AG04449 (cell line): ENCODE measurements around the gene DACT1.

Source experiments
- CTCF ChIA-PET: fragments of 350-600 bp; formaldehyde crosslinking; extraction: SDS; loops from one replicate; lab custom pipeline; 2021; ENCODE audit warnings: antibody characterized with exemption; lab: Yijun Ruan, JAX
- POLR2A ChIA-PET: fragments of 400-600, 350-600 bp; formaldehyde crosslinking; extraction: SDS; loops from one replicate; lab custom pipeline; 2020; ENCODE audit warnings: antibody characterized with exemption, inconsistent platforms; lab: Yijun Ruan, JAX
- DNase-seq: peaks from one replicate; pipeline ENCODE4 v3.0.0-alpha.2; 2010; ENCODE audit warnings: low read depth, low spot score
- H3K4me3 ChIP-seq: 2 replicates; pipeline ENCODE4 v1.5.1; 2011; ENCODE audit warnings: low read depth, mild to moderate bottlenecking, control low read depth, low read length
- CTCF ChIP-seq: IDR thresholded peaks from one replicate; pipeline ENCODE4 v1.5.1; 2011; ENCODE audit warnings: mild to moderate bottlenecking, moderate library complexity, low read length, control low read depth, inconsistent platforms; ENCODE audit not compliant: insufficient read depth; ENCODE audit errors: missing control alignments

Gene DACT1

GRCh38 chr14:58690801-58691516, 53.2 kb downstream of the DACT1 start:
- ChIA-PET POLR2A (no interaction called here), CTCF (no interaction called here)

GRCh38 chr14:58693048-58693447, 55.3 kb downstream of the DACT1 start:
- no peak for DNase-seq
- ChIA-PET POLR2A (no interaction called here), CTCF (interaction anchor here (1.2 to 1.8 kb wide), 2 partner anchors 10 to 19 kb away, joined by 3 to 4 read pairs; no protein-coding TSS in a partner anchor)
- no peak for TF ChIP-seq CTCF
- no peak overlapping the region for H3K4me3 ChIP-seq

More at GRCh38 chr14:58690801-58691516, 53.2 kb downstream of the DACT1 start:
- no peak for DNase-seq
- H3K4me3 ChIP-seq, result no peak overlapping the region
- no peak for TF ChIP-seq CTCF

- no peak for TF ChIP-seq CTCF
- ChIA-PET POLR2A (no interaction called here), CTCF (no interaction called here)
- no peak for DNase-seq
- H3K4me3 ChIP-seq, result no peak overlapping the region
These were observed 57.8 kb downstream of the DACT1 start for GRCh38 chr14:58695514-58695913.

- H3K4me3 ChIP-seq, result no peak overlapping the region
- ChIA-PET POLR2A (no interaction called here), CTCF (no interaction called here)
- TF ChIP-seq CTCF, result no peak
- no peak for DNase-seq
These were observed 59.6 kb downstream of the DACT1 start for GRCh38 chr14:58697266-58697929.
